C4-2B (cell line): ENCODE data around the gene LRRC37B.
"Not testable (repeated sequence)": the region's sequence is repeated elsewhere in the genome, so short reads cannot be mapped to it uniquely, and the experiment has no call there.

Experiments
- ZFX ChIP-seq: fragments of 450-650 bp; IDR thresholded peaks from 2 replicates; pipeline ENCODE4 v1.6.1; 2017
- TF ChIP-seq, protein P1 (sequence below): fragments of 450-650 bp; conservative IDR thresholded peaks from 2 replicates; pipeline ENCODE4 v1.5.1; 2017; ENCODE audit warnings: mild to moderate bottlenecking

- TF ChIP-seq, protein P1, sequence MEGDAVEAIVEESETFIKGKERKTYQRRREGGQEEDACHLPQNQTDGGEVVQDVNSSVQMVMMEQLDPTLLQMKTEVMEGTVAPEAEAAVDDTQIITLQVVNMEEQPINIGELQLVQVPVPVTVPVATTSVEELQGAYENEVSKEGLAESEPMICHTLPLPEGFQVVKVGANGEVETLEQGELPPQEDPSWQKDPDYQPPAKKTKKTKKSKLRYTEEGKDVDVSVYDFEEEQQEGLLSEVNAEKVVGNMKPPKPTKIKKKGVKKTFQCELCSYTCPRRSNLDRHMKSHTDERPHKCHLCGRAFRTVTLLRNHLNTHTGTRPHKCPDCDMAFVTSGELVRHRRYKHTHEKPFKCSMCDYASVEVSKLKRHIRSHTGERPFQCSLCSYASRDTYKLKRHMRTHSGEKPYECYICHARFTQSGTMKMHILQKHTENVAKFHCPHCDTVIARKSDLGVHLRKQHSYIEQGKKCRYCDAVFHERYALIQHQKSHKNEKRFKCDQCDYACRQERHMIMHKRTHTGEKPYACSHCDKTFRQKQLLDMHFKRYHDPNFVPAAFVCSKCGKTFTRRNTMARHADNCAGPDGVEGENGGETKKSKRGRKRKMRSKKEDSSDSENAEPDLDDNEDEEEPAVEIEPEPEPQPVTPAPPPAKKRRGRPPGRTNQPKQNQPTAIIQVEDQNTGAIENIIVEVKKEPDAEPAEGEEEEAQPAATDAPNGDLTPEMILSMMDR, result not testable (repeated sequence)
- TF ChIP-seq ZFX, result not testable (repeated sequence)
Measured at GRCh38 chr17:31975391-31975790, 31.8 kb upstream of the LRRC37B start.
